ENCODE measurements around the gene OR5K1.

GRCh38 chr3:98440283-98440682, 22.7 kb upstream of the OR5K1 start:
- TF ChIP-seq CTCF (conservative IDR thresholded peaks at IDR 0.05; ENCODE audit: low read depth, low read length) (no peak), EZH2 (IDR thresholded peaks at IDR 0.05; ENCODE audit: borderline replicate concordance, low read depth, low read length, poor library complexity, severe bottlenecking) (no peak)

Measured in A673 (cell line).